SK-N-MC (cell line): ENCODE results near the gene ITGA11.

Source experiments
- EZH2 ChIP-seq: fragments of 200-600 bp; sonication (generic); IDR thresholded peaks from one replicate; pipeline ENCODE4 v1.6.1; 2017; ENCODE audit warnings: antibody characterized with exemption
- FOXP2 ChIP-seq: optimal IDR thresholded peaks from 2 replicates; pipeline ENCODE3; 2011; ENCODE audit warnings: mild to moderate bottlenecking, moderate library complexity; ENCODE audit not compliant: insufficient read depth; ENCODE audit errors: extremely low read length, control extremely low read depth
- POLR2AphosphoS5 ChIP-seq: IDR thresholded peaks from 2 replicates; pipeline ENCODE4 v1.6.1; 2012; ENCODE audit warnings: mild to moderate bottlenecking, low read depth, low read length, borderline replicate concordance

DNA sequence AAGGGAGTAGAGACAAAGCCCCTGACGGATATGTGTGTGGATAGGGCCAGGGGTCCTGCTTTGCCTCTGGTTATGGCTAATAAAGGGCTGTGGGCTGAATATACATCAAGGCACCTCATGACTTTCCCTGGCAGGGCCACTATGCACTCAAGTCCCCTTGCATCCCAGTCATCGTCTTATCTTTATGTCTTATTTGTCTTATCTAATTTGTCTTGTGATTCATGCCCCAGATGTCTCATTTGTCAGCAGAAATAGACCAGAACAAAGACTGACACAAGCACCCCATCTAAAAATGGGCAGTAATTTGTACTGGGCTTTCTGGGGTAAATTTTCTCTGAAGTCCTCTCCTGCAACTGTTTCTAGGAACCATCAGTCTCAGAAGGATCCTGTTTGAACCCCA is 68.6 kb downstream of the ITGA11 start:
- TF ChIP-seq POLR2AphosphoS5 (no peak), EZH2 (no peak), FOXP2 (no peak)
